Naive thymus-derived CD4-positive, alpha-beta T cell (primary cell): Measurements from ENCODE around the gene NOL9. TPM values are rescaled to one million over a fixed set of nuclear protein-coding genes. Genes with fewer than 3 reads are reported as not detected.
A peak's percentile ranks its signal among the peaks of the same experiment; 100 is the strongest.

Experiments
- ATAC-seq: fragments of 150-1000 bp; cut with Tn5 transposase; 2 replicates; pipeline ENCODE4 v1.10.0; 2021; ENCODE audit warnings: mild to moderate bottlenecking, moderate library complexity
- CTCF ChIA-PET: fragments of 350-600 bp; sonication (Branson Sonifier 250); formaldehyde crosslinking; loops from one replicate; lab custom pipeline; 2021; ENCODE audit warnings: antibody characterized with exemption; lab: Charles Lee
- POLR2A ChIA-PET: fragments of 350-600 bp; sonication (Branson Sonifier 250); formaldehyde crosslinking; loops from one replicate; lab custom pipeline; 2021; ENCODE audit warnings: antibody characterized with exemption, inconsistent platforms; lab: Charles Lee
- DNase-seq, 9 donors: peaks; one replicate each; pipeline versions ENCODE4 v3.0.0 to v3.0.0-alpha.2; 2020 to 2022; ENCODE audit warnings: mixed read lengths in 1 of 9
- H3K27ac ChIP-seq: one replicate; pipeline ENCODE4 v1.7.0; 2013; ENCODE audit warnings: mild to moderate bottlenecking, low read depth, low read length, moderate library complexity
- H3K27me3 ChIP-seq, 2 donors: one replicate each; pipeline ENCODE4 v1.7.0; 2013; ENCODE audit warnings: low read length in 2 of 2, mild to moderate bottlenecking in 2 of 2, moderate library complexity in 2 of 2; ENCODE audit not compliant: control insufficient read depth in 2 of 2, insufficient read depth in 2 of 2
- H3K36me3 ChIP-seq, 3 experiments: 1 replicate in 2 of 3; 2 replicates in 1 of 3; pipeline ENCODE4 v1.7.0; 2013; ENCODE audit warnings: low read length in 3 of 3, mild to moderate bottlenecking in 3 of 3, moderate library complexity in 1 of 3; ENCODE audit not compliant: insufficient read depth in 3 of 3, control insufficient read depth in 2 of 3
- H3K4me1 ChIP-seq, 2 donors: one replicate each; pipeline ENCODE4 v1.7.0; 2013; ENCODE audit warnings: low read length in 2 of 2, mild to moderate bottlenecking in 2 of 2, moderate library complexity in 1 of 2; ENCODE audit not compliant: control insufficient read depth in 2 of 2, insufficient read depth in 2 of 2
- H3K4me3 ChIP-seq: 2 replicates; pipeline ENCODE4 v1.7.0; 2013; ENCODE audit warnings: mild to moderate bottlenecking, low read length
- H3K9me3 ChIP-seq, 3 experiments: 1 replicate in 2 of 3; 2 replicates in 1 of 3; pipeline ENCODE4 v1.7.0; 2013; ENCODE audit warnings: low read length in 3 of 3; ENCODE audit not compliant: control insufficient read depth in 2 of 3
- H3K27ac Mint-ChIP-seq, 9 donors: one replicate each; pipeline ENCODE4 v1.8.0; 2020 to 2022; ENCODE audit warnings: mixed read lengths in 9 of 9, mild to moderate bottlenecking in 8 of 9, moderate library complexity in 5 of 9, inconsistent platforms in 2 of 9
- H3K27me3 Mint-ChIP-seq, 5 donors: one replicate each; pipeline ENCODE4 v1.8.0; 2021 to 2022; ENCODE audit warnings: mixed read lengths in 5 of 5, mild to moderate bottlenecking in 1 of 5
- H3K36me3 Mint-ChIP-seq, 5 donors: one replicate each; pipeline ENCODE4 v1.8.0; 2020 to 2022; ENCODE audit warnings: mixed read lengths in 5 of 5, mild to moderate bottlenecking in 3 of 5, inconsistent platforms in 1 of 5
- H3K4me1 Mint-ChIP-seq, 7 donors: one replicate each; pipeline ENCODE4 v1.8.0; 2020 to 2022; ENCODE audit warnings: mixed read lengths in 7 of 7, mild to moderate bottlenecking in 3 of 7, inconsistent platforms in 1 of 7
- H3K4me3 Mint-ChIP-seq, 10 donors: one replicate each; pipeline ENCODE4 v1.8.0; 2020 to 2022; ENCODE audit warnings: mild to moderate bottlenecking in 10 of 10, mixed read lengths in 10 of 10, moderate library complexity in 6 of 10, inconsistent platforms in 2 of 10
- H3K9me3 Mint-ChIP-seq, 11 donors: one replicate each; pipeline ENCODE4 v1.8.0; 2020 to 2022; ENCODE audit warnings: mixed read lengths in 11 of 11, mild to moderate bottlenecking in 4 of 11, inconsistent platforms in 1 of 11, moderate library complexity in 1 of 11
- intact Hi-C, 2 donors: fragments of 100-400 bp; cut with micrococcal nuclease; formaldehyde crosslinking; loops; one replicate each; pipeline ENCODE4 v1.15.1; 2023
- polyA plus RNA-seq, 2 donors: library from polyadenylated mRNA; unstranded; fragments of 300-500 nt; fragmentation: Illumina TruSeq; gene quantifications; one replicate each; pipeline ENCODE4 v1.2.3, GENCODE V29; 2021
- total RNA-seq, 6 experiments: library from RNA in 5 of 6; stranded (reverse) in 5 of 6; gene quantifications; 1 replicate in 5 of 6; 2 replicates in 1 of 6; pipeline ENCODE4 v1.2.3 and lab custom pipeline; 2021 to 2026

The NOL9 gene
- total and polyA plus RNA-seq, 7 experiments from 2014 or later, result 13.4 to 80.6 (median 57.4) TPM

DNA sequence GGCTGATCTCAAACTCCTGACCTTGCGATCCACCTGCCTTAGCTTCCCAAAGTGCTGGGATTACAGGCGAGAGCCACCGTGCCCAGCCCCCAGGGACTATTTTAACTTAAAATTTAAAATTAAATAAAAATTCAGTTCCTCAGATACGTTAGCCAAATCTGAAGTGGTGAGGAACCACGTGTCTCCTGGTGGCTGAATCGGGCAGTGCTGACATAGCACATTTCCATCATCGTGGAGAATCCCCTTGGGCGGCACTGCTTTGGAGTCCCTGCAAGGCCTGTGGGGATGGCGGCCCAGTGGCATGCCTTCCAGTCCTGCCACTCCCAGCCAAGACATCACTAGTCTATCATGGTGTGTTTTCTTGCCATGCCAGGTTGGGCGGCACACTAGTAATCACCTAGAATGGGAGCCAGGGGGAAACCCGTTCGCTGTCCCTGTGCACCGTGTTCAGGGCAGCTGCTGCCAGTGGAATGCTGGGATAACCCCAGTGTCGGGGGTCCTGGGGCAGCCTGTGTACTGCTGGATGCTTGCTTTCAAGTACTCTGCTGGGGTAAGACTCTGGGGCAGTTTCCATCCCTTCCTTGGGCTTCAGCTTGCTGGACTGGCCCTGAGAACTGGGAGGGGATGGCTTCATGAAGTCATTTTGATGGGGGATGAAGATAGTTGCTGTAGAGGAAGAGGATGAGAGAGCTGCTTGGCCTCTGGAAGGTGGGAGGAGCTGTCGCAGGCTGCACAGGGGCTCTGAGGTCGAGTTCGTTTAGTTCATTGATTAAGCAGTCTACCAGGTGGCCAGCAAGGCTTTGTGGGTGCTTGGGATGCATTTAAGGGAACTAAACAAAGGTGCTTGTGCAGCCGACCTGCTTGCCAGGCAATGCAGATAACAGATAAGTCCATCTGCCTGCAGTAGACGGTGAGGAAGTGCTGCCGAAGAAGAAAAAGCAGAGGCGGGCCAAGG lies 30.1 kb upstream of the NOL9 start:
- ChIA-PET POLR2A (interaction anchor here (0.8 to 1.2 kb wide), 2 partner anchors 15 to 16 kb away, joined by 3 read pairs; no protein-coding TSS in a partner anchor), CTCF (no interaction called here)
- H3K27ac Mint-ChIP-seq, result peak overlapping the region in 8 of 9 donors; percentile 7 to 82 (median 32)
- H3K4me1 ChIP-seq, result peaks cover 23 to 29% of the 10 kb centered on the region in 2 donors
- DNase-seq (no peak), ATAC-seq (no peak)
- no peak overlapping the region for H3K4me3 ChIP-seq
- no peaks in the 10 kb centered on the region for H3K9me3 ChIP-seq
- intact Hi-C loops, result no loop called here
- no peak overlapping the region for H3K27ac ChIP-seq
- peaks cover 0 to 2% (median 0%) of the 10 kb centered on the region in 11 donors for H3K9me3 Mint-ChIP-seq
- H3K36me3 ChIP-seq, result peaks cover 0 to 28% (median 0%) of the 10 kb centered on the region in 3 experiments
- H3K36me3 Mint-ChIP-seq, result peaks cover 0 to 4% (median 0%) of the 10 kb centered on the region in 5 donors
- no peaks in the 10 kb centered on the region for H3K27me3 ChIP-seq
- H3K4me1 Mint-ChIP-seq, result peaks cover 28 to 57% (median 48%) of the 10 kb centered on the region in 7 donors
- H3K4me3 Mint-ChIP-seq, result peak overlapping the region in 1 of 10 donors; percentile 16
- no peaks in the 10 kb centered on the region for H3K27me3 Mint-ChIP-seq

DNA sequence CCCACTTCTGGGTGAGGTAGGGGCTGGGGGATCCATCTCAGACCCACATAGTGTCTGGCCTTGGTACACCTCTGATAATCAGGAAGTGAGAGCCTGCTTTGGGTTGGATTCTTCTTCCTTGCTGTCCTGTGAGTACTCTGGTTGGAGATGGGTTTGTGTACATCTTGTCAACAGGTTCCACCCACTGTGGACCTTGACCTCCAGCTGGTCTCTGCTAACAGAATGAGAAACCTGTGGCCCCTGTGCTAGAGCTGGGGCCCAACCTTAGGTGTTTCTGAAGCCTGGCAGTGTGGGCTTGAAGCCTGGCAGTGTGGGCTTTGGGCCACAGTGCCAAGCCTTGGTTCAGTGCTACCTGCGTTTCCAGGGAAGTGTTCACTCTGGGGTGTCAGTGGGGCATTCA lies 28.1 kb upstream of the NOL9 start:
- POLR2A ChIA-PET, result interaction anchor here (3.2 to 6.9 kb wide), 2 partner anchors 19 to 28 kb away, joined by 21 to 153 read pairs; partner anchors contain the start of genes KLHL21, NOL9 and TAS1R1
- H3K9me3 ChIP-seq, result no peaks in the 10 kb centered on the region
- intact Hi-C loops, result no loop called here

DNA sequence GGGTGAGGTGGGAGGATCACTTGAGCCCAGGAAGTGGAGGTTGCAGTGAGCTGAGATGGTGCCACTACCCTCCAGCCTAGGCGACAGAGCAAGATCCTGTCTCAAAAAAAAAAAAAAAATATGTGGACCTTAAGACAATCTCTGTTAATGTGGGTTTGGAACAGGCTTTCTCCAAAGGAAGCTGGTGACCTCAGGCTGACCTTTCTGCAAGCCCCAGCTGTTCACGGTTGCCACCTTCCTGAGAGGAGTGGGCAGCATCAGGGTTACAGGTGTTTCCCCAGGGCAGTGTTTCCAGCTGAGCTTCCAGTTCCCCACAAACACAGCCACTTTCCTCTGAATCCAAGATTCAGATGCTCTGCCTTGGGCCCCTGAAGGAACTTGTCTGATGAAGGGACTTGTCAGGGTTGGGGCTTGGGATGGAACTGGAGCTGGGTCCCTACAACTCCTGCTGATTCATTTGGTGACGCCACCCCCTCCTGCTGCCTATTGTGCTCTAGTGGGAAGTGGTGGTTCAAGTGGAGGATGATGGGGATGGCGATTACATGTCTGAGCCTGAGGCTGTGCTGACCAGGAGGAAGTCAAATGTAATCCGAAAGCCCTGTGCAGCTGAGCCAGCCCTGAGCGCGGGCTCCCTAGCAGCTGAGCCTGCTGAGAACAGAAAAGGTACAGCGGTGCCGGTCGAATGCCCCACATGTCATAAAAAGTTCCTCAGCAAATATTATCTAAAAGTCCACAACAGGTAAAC lies 27.4 kb upstream of the NOL9 start:
- H3K27me3 ChIP-seq, result no peaks in the 10 kb centered on the region
- H3K27ac Mint-ChIP-seq, result peak overlapping the region; percentile 43 to 98 (median 91)
- peaks cover 0 to 9% (median 0%) of the 10 kb centered on the region in 3 experiments for H3K36me3 ChIP-seq
- ChIA-PET POLR2A (interaction anchor here (0.7 to 6.9 kb wide), 8 partner anchors 20 to 122 kb away, joined by 3 to 153 read pairs (median 5); partner anchors contain the start of genes KLHL21, NOL9 and TAS1R1), CTCF (interaction anchor here (0.6 to 1.3 kb wide), 7 partner anchors 29 to 1262 kb away, joined by 3 to 4 read pairs (median 3); no protein-coding TSS in a partner anchor)
- H3K4me3 Mint-ChIP-seq, result peak overlapping the region; percentile 52 to 97 (median 88)
- intact Hi-C loops, result no loop called here
- peaks cover 34 to 50% (median 40%) of the 10 kb centered on the region in 7 donors for H3K4me1 Mint-ChIP-seq
- H3K4me1 ChIP-seq, result peaks cover 25 to 27% of the 10 kb centered on the region in 2 donors
- no peak for DNase-seq
- H3K9me3 Mint-ChIP-seq, result peaks cover 0 to 2% (median 0%) of the 10 kb centered on the region in 11 donors
- peaks cover 0 to 4% (median 0%) of the 10 kb centered on the region in 5 donors for H3K36me3 Mint-ChIP-seq
- H3K9me3 ChIP-seq, result no peaks in the 10 kb centered on the region
- H3K27ac ChIP-seq, result peak overlapping the region; percentile 38
- ATAC-seq, result peak; percentile 36
- H3K4me3 ChIP-seq, result no peak overlapping the region
- no peaks in the 10 kb centered on the region for H3K27me3 Mint-ChIP-seq

More for the DNA sequence above, 28.1 kb upstream of the NOL9 start:
- H3K4me1 Mint-ChIP-seq, result peaks cover 35 to 56% (median 44%) of the 10 kb centered on the region in 7 donors
- H3K27me3 Mint-ChIP-seq, result no peaks in the 10 kb centered on the region
- H3K27me3 ChIP-seq, result no peaks in the 10 kb centered on the region
- H3K36me3 ChIP-seq, result peaks cover 0 to 9% (median 0%) of the 10 kb centered on the region in 3 experiments
- peaks cover 0 to 2% (median 0%) of the 10 kb centered on the region in 11 donors for H3K9me3 Mint-ChIP-seq
- DNase-seq, result no peak
- peak overlapping the region in 8 of 9 donors; percentile 26 to 98 (median 74) for H3K27ac Mint-ChIP-seq
- H3K4me3 Mint-ChIP-seq, result peak overlapping the region; percentile 52 to 97 (median 72)
- CTCF ChIA-PET, result interaction anchor here (0.6 to 1.1 kb wide), 2 partner anchors 29 to 30 kb away, joined by 3 to 4 read pairs; no protein-coding TSS in a partner anchor
- no peak overlapping the region for H3K4me3 ChIP-seq
- peaks cover 27 to 31% of the 10 kb centered on the region in 2 donors for H3K4me1 ChIP-seq
- peak overlapping the region; percentile 38 for H3K27ac ChIP-seq
- no peak for ATAC-seq
- peaks cover 0 to 4% (median 0%) of the 10 kb centered on the region in 5 donors for H3K36me3 Mint-ChIP-seq

DNA sequence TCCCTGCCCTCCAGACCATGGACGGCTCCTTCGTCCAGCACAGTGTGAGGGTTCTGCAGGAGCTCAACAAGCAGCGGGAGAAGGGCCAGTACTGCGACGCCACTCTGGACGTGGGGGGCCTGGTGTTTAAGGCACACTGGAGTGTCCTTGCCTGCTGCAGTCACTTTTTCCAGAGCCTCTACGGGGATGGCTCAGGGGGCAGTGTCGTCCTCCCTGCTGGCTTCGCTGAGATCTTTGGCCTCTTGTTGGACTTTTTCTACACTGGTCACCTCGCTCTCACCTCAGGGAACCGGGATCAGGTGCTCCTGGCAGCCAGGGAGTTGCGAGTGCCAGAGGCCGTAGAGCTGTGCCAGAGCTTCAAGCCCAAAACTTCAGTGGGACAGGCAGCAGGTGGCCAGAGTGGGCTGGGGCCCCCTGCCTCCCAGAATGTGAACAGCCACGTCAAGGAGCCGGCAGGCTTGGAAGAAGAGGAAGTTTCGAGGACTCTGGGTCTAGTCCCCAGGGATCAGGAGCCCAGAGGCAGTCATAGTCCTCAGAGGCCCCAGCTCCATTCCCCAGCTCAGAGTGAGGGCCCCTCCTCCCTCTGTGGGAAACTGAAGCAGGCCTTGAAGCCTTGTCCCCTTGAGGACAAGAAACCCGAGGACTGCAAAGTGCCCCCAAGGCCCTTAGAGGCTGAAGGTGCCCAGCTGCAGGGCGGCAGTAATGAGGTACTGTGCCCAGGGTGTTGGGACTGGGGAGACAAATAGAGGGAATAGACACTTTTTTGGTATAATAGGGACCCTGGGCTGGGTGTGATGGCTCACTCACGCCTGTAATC lies 26.5 kb upstream of the NOL9 start:
- intact Hi-C loops, result loop anchor here in 1 of 2 donors (1.0 kb wide), 1 partner anchor 20 kb away; no protein-coding TSS in a partner anchor
- Histone ChIP-seq H3K36me3 (peaks cover 0 to 9% (median 0%) of the 10 kb centered on the region in 3 experiments), H3K4me3 (peak overlapping the region; percentile 76), H3K4me1 (peaks cover 25 to 27% of the 10 kb centered on the region in 2 donors), H3K9me3 (no peaks in the 10 kb centered on the region), H3K27me3 (no peaks in the 10 kb centered on the region), H3K27ac (peak overlapping the region; percentile 91)
- POLR2A ChIA-PET, result interaction anchor here (0.7 to 6.9 kb wide), 16 partner anchors 8 to 121 kb away, joined by 3 to 153 read pairs (median 4); partner anchors contain the start of genes DNAJC11, KLHL21, NOL9 and TAS1R1
- DNase-seq (no peak), ATAC-seq (no peak)
- peaks cover 0 to 2% (median 0%) of the 10 kb centered on the region in 11 donors for H3K9me3 Mint-ChIP-seq
- H3K4me3 Mint-ChIP-seq, result peak overlapping the region; percentile 76 to 97 (median 96)
- H3K27ac Mint-ChIP-seq, result peak overlapping the region; percentile 88 to 98 (median 95)
- H3K4me1 Mint-ChIP-seq, result peaks cover 34 to 50% (median 40%) of the 10 kb centered on the region in 7 donors
- H3K36me3 Mint-ChIP-seq, result peaks cover 0 to 4% (median 0%) of the 10 kb centered on the region in 5 donors
- H3K27me3 Mint-ChIP-seq, result no peaks in the 10 kb centered on the region
- CTCF ChIA-PET, result interaction anchor here (0.5 to 1.7 kb wide), 9 partner anchors 8 to 95 kb away, joined by 3 to 7 read pairs (median 3); no protein-coding TSS in a partner anchor

DNA sequence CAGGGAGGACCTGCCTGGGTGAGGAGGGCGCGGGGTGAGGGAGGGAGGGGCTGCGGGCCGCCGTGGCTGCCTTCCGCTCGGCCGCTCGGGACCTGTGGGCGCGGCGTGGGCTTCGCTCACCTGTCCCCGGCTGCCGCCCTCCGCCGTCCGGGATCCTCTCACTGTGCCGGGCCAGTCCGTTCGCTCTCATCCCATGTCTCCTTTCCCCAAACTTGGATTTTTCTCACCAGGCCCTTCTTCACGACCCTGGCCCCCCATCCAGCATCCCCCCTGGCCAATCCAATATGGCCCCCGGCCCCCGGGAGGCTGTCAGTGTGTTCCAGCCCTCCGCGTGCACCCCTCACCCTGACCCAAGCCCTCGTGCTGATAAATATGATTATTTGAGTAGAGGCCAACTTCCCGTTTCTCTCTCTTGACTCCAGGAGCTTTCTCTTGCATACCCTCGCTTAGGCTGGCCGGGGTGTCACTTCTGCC lies 25.8 kb upstream of the NOL9 start:
- peaks cover 0 to 9% (median 0%) of the 10 kb centered on the region in 3 experiments for H3K36me3 ChIP-seq
- ChIA-PET POLR2A (interaction anchor here (0.7 to 6.9 kb wide), 18 partner anchors 9 to 121 kb away, joined by 3 to 153 read pairs (median 4); partner anchors contain the start of genes DNAJC11, KLHL21, NOL9 and TAS1R1), CTCF (interaction anchor here (1.0 to 1.7 kb wide), 5 partner anchors 9 to 36 kb away, joined by 3 to 7 read pairs (median 4); no protein-coding TSS in a partner anchor)
- Mint-ChIP-seq H3K27me3 (no peaks in the 10 kb centered on the region), H3K4me3 (peak overlapping the region; percentile 76 to 97 (median 96)), H3K27ac (peak overlapping the region; percentile 88 to 98 (median 95)), H3K4me1 (peaks cover 33 to 49% (median 40%) of the 10 kb centered on the region in 7 donors), H3K36me3 (peaks cover 0 to 4% (median 0%) of the 10 kb centered on the region in 5 donors), H3K9me3 (peaks cover 0 to 2% (median 0%) of the 10 kb centered on the region in 11 donors)
- no peaks in the 10 kb centered on the region for H3K27me3 ChIP-seq
- peak overlapping the region; percentile 76 for H3K4me3 ChIP-seq
- peak overlapping the region; percentile 91 for H3K27ac ChIP-seq
- intact Hi-C loops, result loop anchor here in 1 of 2 donors (1.0 kb wide), 1 partner anchor 21 kb away; no protein-coding TSS in a partner anchor
- ATAC-seq, result peak; percentile 3
- H3K4me1 ChIP-seq, result peaks cover 25 to 27% of the 10 kb centered on the region in 2 donors
- no peaks in the 10 kb centered on the region for H3K9me3 ChIP-seq
- DNase-seq, result no peak
